B cell (primary cell): Measurements from ENCODE around the gene MCHR1. TPM values are rescaled to one million over a fixed set of nuclear protein-coding genes. Genes with fewer than 3 reads are reported as not detected.

Experiments
- ATAC-seq: fragments of 200-7000 bp; cut with Tn5 transposase; one replicate; pipeline ENCODE4 v1.10.0; 2021; ENCODE audit warnings: low read depth, mild to moderate bottlenecking, moderate number of reproducible peaks, moderate library complexity
- CTCF ChIA-PET: fragments of 350-600 bp; sonication (Branson Sonifier 250); formaldehyde crosslinking; loops from one replicate; lab custom pipeline; 2021; ENCODE audit warnings: antibody characterized with exemption, inconsistent platforms; lab: Charles Lee
- POLR2A ChIA-PET: fragments of 350-600 bp; sonication (Branson Sonifier 250); formaldehyde crosslinking; loops from one replicate; lab custom pipeline; 2021; ENCODE audit warnings: antibody characterized with exemption; lab: Charles Lee
- DNase-seq: peaks from one replicate; pipeline ENCODE4 v3.0.0; 2013
- H2AFZ ChIP-seq: 2 replicates; pipeline ENCODE4 v1.6.1; 2012; ENCODE audit warnings: mild to moderate bottlenecking, low read depth, low read length; ENCODE audit not compliant: insufficient read depth, poor library complexity, severe bottlenecking
- H3K27ac ChIP-seq, 2 donors: 1 replicate in 1 of 2; 2 replicates in 1 of 2; pipeline ENCODE4 v1.5.1; 2012 to 2013; ENCODE audit warnings: low read length in 2 of 2, mild to moderate bottlenecking in 2 of 2, moderate library complexity in 1 of 2
- H3K27me3 ChIP-seq, 4 experiments: fragments of 200-600 bp in 1 of 4; sonication (generic) in 1 of 4; replicated peaks in 1 of 4; 1 replicate in 2 of 4; 2 replicates in 2 of 4; pipeline versions ENCODE4 v1.6.1 to v1.7.0; 2013 to 2016; ENCODE audit warnings: low read length in 3 of 4, mild to moderate bottlenecking in 2 of 4, mixed read lengths in 1 of 4, moderate library complexity in 1 of 4; ENCODE audit not compliant: insufficient read depth in 4 of 4, control insufficient read depth in 3 of 4; ENCODE audit errors: control extremely low read depth in 1 of 4
- H3K36me3 ChIP-seq, 2 experiments: replicated peaks in 1 of 2; 1 replicate in 1 of 2; 2 replicates in 1 of 2; pipeline versions ENCODE4 v1.6.1 to v1.7.1; 2013; ENCODE audit warnings: low read length in 1 of 2; ENCODE audit not compliant: insufficient read depth in 2 of 2, control insufficient read depth in 1 of 2; ENCODE audit errors: control extremely low read depth in 1 of 2, extremely low read depth in 1 of 2
- H3K4me1 ChIP-seq, 2 donors: fragments of 200-600 bp in 1 of 2; sonication (generic) in 1 of 2; 1 replicate in 1 of 2; 2 replicates in 1 of 2; pipeline versions ENCODE4 v1.5.1 to v1.6.1; 2013 to 2017; ENCODE audit warnings: low read length in 2 of 2; ENCODE audit not compliant: control insufficient read depth in 2 of 2, insufficient read depth in 2 of 2
- H3K4me2 ChIP-seq: replicated peaks from 2 replicates; pipeline ENCODE3; 2012; ENCODE audit warnings: mild to moderate bottlenecking, low read depth, low read length; ENCODE audit not compliant: poor library complexity, severe bottlenecking
- H3K4me3 ChIP-seq, 5 experiments: fragments of 200-600 bp in 1 of 5; sonication (generic) in 1 of 5; 1 replicate in 3 of 5; 2 replicates in 2 of 5; pipeline versions ENCODE4 v1.5.1 to v1.7.0; 2011 to 2016; ENCODE audit warnings: low read length in 4 of 5, mild to moderate bottlenecking in 4 of 5, low read depth in 2 of 5, control low read depth in 1 of 5, moderate library complexity in 1 of 5; ENCODE audit not compliant: insufficient read depth in 1 of 5; ENCODE audit errors: control extremely low read depth in 1 of 5, extremely low read depth in 1 of 5
- H3K79me2 ChIP-seq: fragments of 200-600 bp; sonication (generic); one replicate; pipeline ENCODE4 v1.6.0; 2016; ENCODE audit warnings: low read length; ENCODE audit not compliant: control insufficient read depth, insufficient read depth
- H3K9ac ChIP-seq: fragments of 200-600 bp; sonication (generic); 2 replicates; pipeline ENCODE4 v1.6.1; 2017; ENCODE audit warnings: mild to moderate bottlenecking, low read length, moderate library complexity
- H3K9me3 ChIP-seq, 3 donors: one replicate each; pipeline versions ENCODE4 v1.6.1 to v1.7.1; 2013; ENCODE audit warnings: low read length in 2 of 3; ENCODE audit not compliant: control insufficient read depth in 2 of 3, insufficient read depth in 1 of 3; ENCODE audit errors: control extremely low read depth in 1 of 3
- H4K20me1 ChIP-seq: 2 replicates; pipeline ENCODE4 v1.6.0; 2012; ENCODE audit warnings: mild to moderate bottlenecking, low read length; ENCODE audit not compliant: insufficient read depth, control insufficient read depth, poor library complexity, severe bottlenecking
- H3K27ac Mint-ChIP-seq: one replicate; pipeline ENCODE4 v1.8.0; 2021; ENCODE audit warnings: mixed read lengths
- H3K27me3 Mint-ChIP-seq: one replicate; pipeline ENCODE4 v1.8.0; 2021; ENCODE audit warnings: mixed read lengths
- H3K4me1 Mint-ChIP-seq: one replicate; pipeline ENCODE4 v1.8.0; 2021; ENCODE audit warnings: mixed read lengths
- H3K4me3 Mint-ChIP-seq: one replicate; pipeline ENCODE4 v1.8.0; 2021; ENCODE audit warnings: mixed read lengths
- H3K9me3 Mint-ChIP-seq: one replicate; pipeline ENCODE4 v1.8.0; 2022; ENCODE audit warnings: mixed read lengths; ENCODE audit not compliant: insufficient read depth
- CTCF ChIP-seq: fragments of 200-600 bp; IDR thresholded peaks from one replicate; pipeline ENCODE4 v1.8.0; 2022; ENCODE audit warnings: antibody characterized with exemption, mild to moderate bottlenecking
- EZH2 ChIP-seq: IDR thresholded peaks from 2 replicates; pipeline ENCODE4 v1.6.1; 2012; ENCODE audit warnings: borderline replicate concordance, low read depth, mild to moderate bottlenecking, moderate library complexity, low read length; ENCODE audit not compliant: insufficient read depth, poor library complexity, severe bottlenecking
- WGBS: methylation state at CpG from one replicate; pipeline ENCODE4 v1.1.5; 2013; ENCODE audit warnings: missing lambda C conversion rate; ENCODE audit not compliant: insufficient coverage; 5-methylcytosine and 5-hydroxymethylcytosine counted together
- intact Hi-C: fragments of 100-400 bp; cut with micrococcal nuclease; formaldehyde crosslinking; loops from one replicate; pipeline ENCODE4 v1.10.0; 2022
- polyA plus RNA-seq: library from polyadenylated mRNA; depleted of rRNA; stranded (reverse); fragments of >200 nt; gene quantifications from 2 replicates; pipeline ENCODE4 v1.2.3, GENCODE V29; 2012
- total RNA-seq, 2 donors: library from RNA; stranded (reverse); fragments of 120-200 nt in 1 of 2; gene quantifications; 1 replicate in 1 of 2; 2 replicates in 1 of 2; pipeline versions ENCODE4 v1.2.3 to v1.2.4, GENCODE V29; 2013 to 2022

MCHR1 gene
- total and polyA plus RNA-seq, 2 donors (not counting 1 experiment from before 2014, with no cell fraction given) = not detected

GRCh38 chr22:40666151-40666848 lies 13.0 kb upstream of the MCHR1 start:
- no peaks in the 10 kb centered on the region for H3K27me3 ChIP-seq
- no peak overlapping the region for H3K4me3 Mint-ChIP-seq
- peaks cover under 1% of the 10 kb centered on the region in 2 donors for H3K4me1 ChIP-seq
- ATAC-seq (no peak), DNase-seq (no peak)
- H3K9me3 ChIP-seq = no peaks in the 10 kb centered on the region
- H3K27ac ChIP-seq = no peak overlapping the region
- intact Hi-C loops = no loop called here
- ChIA-PET CTCF (no interaction called here), POLR2A (no interaction called here)
- H3K4me2 ChIP-seq = no peak overlapping the region
- TF ChIP-seq EZH2 (no peak), CTCF (no peak)
- peaks cover 3% of the 10 kb centered on the region for H3K4me1 Mint-ChIP-seq
- no peak overlapping the region for H3K27ac Mint-ChIP-seq
- no peak overlapping the region for H3K4me3 ChIP-seq
- H3K9ac ChIP-seq = no peak overlapping the region
- no peaks in the 10 kb centered on the region for H4K20me1 ChIP-seq
- no peak overlapping the region for H2AFZ ChIP-seq
- WGBS = 89% methylated on average over 6 of the region's 7 CpGs
- no peaks in the 10 kb centered on the region for H3K36me3 ChIP-seq
- no peaks in the 10 kb centered on the region for H3K27me3 Mint-ChIP-seq
- no peaks in the 10 kb centered on the region for H3K9me3 Mint-ChIP-seq
- no peaks in the 10 kb centered on the region for H3K79me2 ChIP-seq

GRCh38 chr22:40668611-40669411 lies 10.5 kb upstream of the MCHR1 start:
- Histone ChIP-seq H3K27ac (no peak overlapping the region), H4K20me1 (no peaks in the 10 kb centered on the region), H3K27me3 (no peaks in the 10 kb centered on the region), H3K79me2 (no peaks in the 10 kb centered on the region), H3K9ac (no peak overlapping the region), H3K9me3 (no peaks in the 10 kb centered on the region), H3K4me2 (no peak overlapping the region), H2AFZ (no peak overlapping the region), H3K36me3 (no peaks in the 10 kb centered on the region), H3K4me3 (no peak overlapping the region), H3K4me1 (no peaks in the 10 kb centered on the region)
- WGBS = 75% methylated on average over 5 of the region's 11 CpGs
- H3K27ac Mint-ChIP-seq = no peak overlapping the region
- ChIA-PET POLR2A (no interaction called here), CTCF (no interaction called here)
- no peak for ATAC-seq
- H3K4me1 Mint-ChIP-seq = no peaks in the 10 kb centered on the region
- TF ChIP-seq CTCF = no peak
- TF ChIP-seq EZH2 = no peak
- H3K27me3 Mint-ChIP-seq = no peaks in the 10 kb centered on the region
- intact Hi-C loops = no loop called here
- no peak for DNase-seq
- H3K4me3 Mint-ChIP-seq = no peak overlapping the region
- no peaks in the 10 kb centered on the region for H3K9me3 Mint-ChIP-seq
